B cell (primary cell): ENCODE results near the gene CNPY3. TPM values are rescaled to one million over a fixed set of nuclear protein-coding genes. Genes with fewer than 3 reads are reported as not detected.

Source experiments
- ATAC-seq: fragments of 200-7000 bp; cut with Tn5 transposase; one replicate; pipeline ENCODE4 v1.10.0; 2021; ENCODE audit warnings: low read depth, mild to moderate bottlenecking, moderate number of reproducible peaks, moderate library complexity
- CTCF ChIA-PET: fragments of 350-600 bp; sonication (Branson Sonifier 250); formaldehyde crosslinking; loops from one replicate; lab custom pipeline; 2021; ENCODE audit warnings: antibody characterized with exemption, inconsistent platforms; lab: Charles Lee
- POLR2A ChIA-PET: fragments of 350-600 bp; sonication (Branson Sonifier 250); formaldehyde crosslinking; loops from one replicate; lab custom pipeline; 2021; ENCODE audit warnings: antibody characterized with exemption; lab: Charles Lee
- DNase-seq: peaks from one replicate; pipeline ENCODE4 v3.0.0; 2013
- H2AFZ ChIP-seq: 2 replicates; pipeline ENCODE4 v1.6.1; 2012; ENCODE audit warnings: mild to moderate bottlenecking, low read depth, low read length; ENCODE audit not compliant: insufficient read depth, poor library complexity, severe bottlenecking
- H3K27ac ChIP-seq, 2 donors: 1 replicate in 1 of 2; 2 replicates in 1 of 2; pipeline ENCODE4 v1.5.1; 2012 to 2013; ENCODE audit warnings: low read length in 2 of 2, mild to moderate bottlenecking in 2 of 2, moderate library complexity in 1 of 2
- H3K27me3 ChIP-seq, 4 experiments: fragments of 200-600 bp in 1 of 4; sonication (generic) in 1 of 4; replicated peaks in 1 of 4; 1 replicate in 2 of 4; 2 replicates in 2 of 4; pipeline versions ENCODE4 v1.6.1 to v1.7.0; 2013 to 2016; ENCODE audit warnings: low read length in 3 of 4, mild to moderate bottlenecking in 2 of 4, mixed read lengths in 1 of 4, moderate library complexity in 1 of 4; ENCODE audit not compliant: insufficient read depth in 4 of 4, control insufficient read depth in 3 of 4; ENCODE audit errors: control extremely low read depth in 1 of 4
- H3K36me3 ChIP-seq, 2 experiments: replicated peaks in 1 of 2; 1 replicate in 1 of 2; 2 replicates in 1 of 2; pipeline versions ENCODE4 v1.6.1 to v1.7.1; 2013; ENCODE audit warnings: low read length in 1 of 2; ENCODE audit not compliant: insufficient read depth in 2 of 2, control insufficient read depth in 1 of 2; ENCODE audit errors: control extremely low read depth in 1 of 2, extremely low read depth in 1 of 2
- H3K4me1 ChIP-seq, 2 donors: fragments of 200-600 bp in 1 of 2; sonication (generic) in 1 of 2; 1 replicate in 1 of 2; 2 replicates in 1 of 2; pipeline versions ENCODE4 v1.5.1 to v1.6.1; 2013 to 2017; ENCODE audit warnings: low read length in 2 of 2; ENCODE audit not compliant: control insufficient read depth in 2 of 2, insufficient read depth in 2 of 2
- H3K4me2 ChIP-seq: replicated peaks from 2 replicates; pipeline ENCODE3; 2012; ENCODE audit warnings: mild to moderate bottlenecking, low read depth, low read length; ENCODE audit not compliant: poor library complexity, severe bottlenecking
- H3K4me3 ChIP-seq, 5 experiments: fragments of 200-600 bp in 1 of 5; sonication (generic) in 1 of 5; 1 replicate in 3 of 5; 2 replicates in 2 of 5; pipeline versions ENCODE4 v1.5.1 to v1.7.0; 2011 to 2016; ENCODE audit warnings: low read length in 4 of 5, mild to moderate bottlenecking in 4 of 5, low read depth in 2 of 5, control low read depth in 1 of 5, moderate library complexity in 1 of 5; ENCODE audit not compliant: insufficient read depth in 1 of 5; ENCODE audit errors: control extremely low read depth in 1 of 5, extremely low read depth in 1 of 5
- H3K79me2 ChIP-seq: fragments of 200-600 bp; sonication (generic); one replicate; pipeline ENCODE4 v1.6.0; 2016; ENCODE audit warnings: low read length; ENCODE audit not compliant: control insufficient read depth, insufficient read depth
- H3K9ac ChIP-seq: fragments of 200-600 bp; sonication (generic); 2 replicates; pipeline ENCODE4 v1.6.1; 2017; ENCODE audit warnings: mild to moderate bottlenecking, low read length, moderate library complexity
- H3K9me3 ChIP-seq, 3 donors: one replicate each; pipeline versions ENCODE4 v1.6.1 to v1.7.1; 2013; ENCODE audit warnings: low read length in 2 of 3; ENCODE audit not compliant: control insufficient read depth in 2 of 3, insufficient read depth in 1 of 3; ENCODE audit errors: control extremely low read depth in 1 of 3
- H4K20me1 ChIP-seq: 2 replicates; pipeline ENCODE4 v1.6.0; 2012; ENCODE audit warnings: mild to moderate bottlenecking, low read length; ENCODE audit not compliant: insufficient read depth, control insufficient read depth, poor library complexity, severe bottlenecking
- H3K27ac Mint-ChIP-seq: one replicate; pipeline ENCODE4 v1.8.0; 2021; ENCODE audit warnings: mixed read lengths
- H3K27me3 Mint-ChIP-seq: one replicate; pipeline ENCODE4 v1.8.0; 2021; ENCODE audit warnings: mixed read lengths
- H3K4me1 Mint-ChIP-seq: one replicate; pipeline ENCODE4 v1.8.0; 2021; ENCODE audit warnings: mixed read lengths
- H3K4me3 Mint-ChIP-seq: one replicate; pipeline ENCODE4 v1.8.0; 2021; ENCODE audit warnings: mixed read lengths
- H3K9me3 Mint-ChIP-seq: one replicate; pipeline ENCODE4 v1.8.0; 2022; ENCODE audit warnings: mixed read lengths; ENCODE audit not compliant: insufficient read depth
- EZH2 ChIP-seq: IDR thresholded peaks from 2 replicates; pipeline ENCODE4 v1.6.1; 2012; ENCODE audit warnings: borderline replicate concordance, low read depth, mild to moderate bottlenecking, moderate library complexity, low read length; ENCODE audit not compliant: insufficient read depth, poor library complexity, severe bottlenecking
- WGBS: methylation state at CpG from one replicate; pipeline ENCODE4 v1.1.5; 2013; ENCODE audit warnings: missing lambda C conversion rate; ENCODE audit not compliant: insufficient coverage; 5-methylcytosine and 5-hydroxymethylcytosine counted together
- intact Hi-C: fragments of 100-400 bp; cut with micrococcal nuclease; formaldehyde crosslinking; loops from one replicate; pipeline ENCODE4 v1.10.0; 2022
- polyA plus RNA-seq: library from polyadenylated mRNA; depleted of rRNA; stranded (reverse); fragments of >200 nt; gene quantifications from 2 replicates; pipeline ENCODE4 v1.2.3, GENCODE V29; 2012
- total RNA-seq, 2 donors: library from RNA; stranded (reverse); fragments of 120-200 nt in 1 of 2; gene quantifications; 1 replicate in 1 of 2; 2 replicates in 1 of 2; pipeline versions ENCODE4 v1.2.3 to v1.2.4, GENCODE V29; 2013 to 2022
- TF ChIP-seq, protein P1 (sequence below): fragments of 200-600 bp; IDR thresholded peaks from one replicate; pipeline ENCODE4 v1.8.0; 2022; ENCODE audit warnings: antibody characterized with exemption, mild to moderate bottlenecking

CNPY3 gene
- total and polyA plus RNA-seq, 2 donors (not counting 1 experiment from before 2014, with no cell fraction given), result 123 to 163 TPM

- WGBS, result 90% methylated on average over 4 of the region's 9 CpGs
- Histone ChIP-seq H2AFZ (no peak overlapping the region), H3K36me3 (peaks cover 5 to 76% of the 10 kb centered on the region in 2 experiments), H3K27ac (no peak overlapping the region), H3K4me1 (peaks cover 7 to 15% of the 10 kb centered on the region in 2 donors), H3K79me2 (peaks cover 51% of the 10 kb centered on the region), H3K4me3 (no peak overlapping the region), H3K9ac (no peak overlapping the region), H3K4me2 (no peak overlapping the region), H3K27me3 (no peaks in the 10 kb centered on the region), H4K20me1 (peaks cover 63% of the 10 kb centered on the region), H3K9me3 (no peaks in the 10 kb centered on the region)
- DNase-seq (no peak), ATAC-seq (no peak)
- Mint-ChIP-seq H3K4me1 (peaks cover 26% of the 10 kb centered on the region), H3K27ac (peak overlapping the region; percentile 10), H3K27me3 (no peaks in the 10 kb centered on the region), H3K9me3 (no peaks in the 10 kb centered on the region), H3K4me3 (no peak overlapping the region)
- intact Hi-C loops, result no loop called here
- TF ChIP-seq EZH2, result no peak
- TF ChIP-seq, protein P1, sequence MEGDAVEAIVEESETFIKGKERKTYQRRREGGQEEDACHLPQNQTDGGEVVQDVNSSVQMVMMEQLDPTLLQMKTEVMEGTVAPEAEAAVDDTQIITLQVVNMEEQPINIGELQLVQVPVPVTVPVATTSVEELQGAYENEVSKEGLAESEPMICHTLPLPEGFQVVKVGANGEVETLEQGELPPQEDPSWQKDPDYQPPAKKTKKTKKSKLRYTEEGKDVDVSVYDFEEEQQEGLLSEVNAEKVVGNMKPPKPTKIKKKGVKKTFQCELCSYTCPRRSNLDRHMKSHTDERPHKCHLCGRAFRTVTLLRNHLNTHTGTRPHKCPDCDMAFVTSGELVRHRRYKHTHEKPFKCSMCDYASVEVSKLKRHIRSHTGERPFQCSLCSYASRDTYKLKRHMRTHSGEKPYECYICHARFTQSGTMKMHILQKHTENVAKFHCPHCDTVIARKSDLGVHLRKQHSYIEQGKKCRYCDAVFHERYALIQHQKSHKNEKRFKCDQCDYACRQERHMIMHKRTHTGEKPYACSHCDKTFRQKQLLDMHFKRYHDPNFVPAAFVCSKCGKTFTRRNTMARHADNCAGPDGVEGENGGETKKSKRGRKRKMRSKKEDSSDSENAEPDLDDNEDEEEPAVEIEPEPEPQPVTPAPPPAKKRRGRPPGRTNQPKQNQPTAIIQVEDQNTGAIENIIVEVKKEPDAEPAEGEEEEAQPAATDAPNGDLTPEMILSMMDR, result no peak
- POLR2A ChIA-PET, result no interaction called here
- CTCF ChIA-PET, result interaction anchor here (0.6 to 1.1 kb wide), 2 partner anchors 43 to 567 kb away, joined by 3 read pairs; no protein-coding TSS in a partner anchor
Measured at GRCh38 chr6:42938987-42939809, 9.9 kb downstream of the CNPY3 start.

DNA sequence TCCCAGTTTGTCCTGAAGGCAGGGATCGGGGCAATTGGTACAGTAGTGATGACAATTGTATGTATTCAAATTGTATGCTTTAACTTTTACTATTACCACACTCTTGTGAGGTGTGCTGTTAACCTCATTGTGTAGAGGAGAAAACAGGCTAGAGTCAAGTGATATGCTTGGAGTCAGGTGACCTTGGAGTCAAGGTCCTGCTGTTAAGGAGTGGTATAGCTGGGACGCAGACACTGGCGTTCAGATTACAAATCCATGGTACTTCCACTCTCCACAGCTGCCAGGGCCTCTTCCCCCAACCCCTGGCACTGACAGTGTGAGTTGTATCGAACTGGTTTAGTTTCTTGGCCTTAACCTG is 10.5 kb downstream of the CNPY3 start:
- ATAC-seq (no peak), DNase-seq (no peak)
- peaks cover 20% of the 10 kb centered on the region for H3K4me1 Mint-ChIP-seq
- H3K36me3 ChIP-seq, result peaks cover 4 to 74% of the 10 kb centered on the region in 2 experiments
- H3K79me2 ChIP-seq, result peaks cover 45% of the 10 kb centered on the region
- H3K27ac ChIP-seq, result no peak overlapping the region
- H3K4me1 ChIP-seq, result peaks cover 5 to 10% of the 10 kb centered on the region in 2 donors
- peak overlapping the region; percentile 10 for H3K27ac Mint-ChIP-seq
- WGBS, result no CpG with 5 or more reads among the region's 4 CpGs
- H2AFZ ChIP-seq, result no peak overlapping the region
- CTCF ChIA-PET, result interaction anchor here (0.6 to 1.1 kb wide), 2 partner anchors 43 to 566 kb away, joined by 3 read pairs; no protein-coding TSS in a partner anchor
- H3K27me3 ChIP-seq, result no peaks in the 10 kb centered on the region
- H3K4me2 ChIP-seq, result no peak overlapping the region
- TF ChIP-seq, protein P1, result no peak
- TF ChIP-seq EZH2, result no peak
- H4K20me1 ChIP-seq, result peaks cover 57% of the 10 kb centered on the region
- intact Hi-C loops, result no loop called here
- H3K9ac ChIP-seq, result no peak overlapping the region
- H3K9me3 ChIP-seq, result no peaks in the 10 kb centered on the region
- H3K4me3 Mint-ChIP-seq, result no peak overlapping the region
- POLR2A ChIA-PET, result no interaction called here
- no peak overlapping the region for H3K4me3 ChIP-seq
- H3K27me3 Mint-ChIP-seq, result no peaks in the 10 kb centered on the region
- no peaks in the 10 kb centered on the region for H3K9me3 Mint-ChIP-seq
